ENCODE data around the gene PPHLN1. TPM values are rescaled to one million over a fixed set of nuclear protein-coding genes. Genes with fewer than 3 reads are reported as not detected.

The PPHLN1 gene
- total RNA-seq, 4 donors from 2014 or later: 32.7 to 52.3 (median 43.5) TPM

DNA sequence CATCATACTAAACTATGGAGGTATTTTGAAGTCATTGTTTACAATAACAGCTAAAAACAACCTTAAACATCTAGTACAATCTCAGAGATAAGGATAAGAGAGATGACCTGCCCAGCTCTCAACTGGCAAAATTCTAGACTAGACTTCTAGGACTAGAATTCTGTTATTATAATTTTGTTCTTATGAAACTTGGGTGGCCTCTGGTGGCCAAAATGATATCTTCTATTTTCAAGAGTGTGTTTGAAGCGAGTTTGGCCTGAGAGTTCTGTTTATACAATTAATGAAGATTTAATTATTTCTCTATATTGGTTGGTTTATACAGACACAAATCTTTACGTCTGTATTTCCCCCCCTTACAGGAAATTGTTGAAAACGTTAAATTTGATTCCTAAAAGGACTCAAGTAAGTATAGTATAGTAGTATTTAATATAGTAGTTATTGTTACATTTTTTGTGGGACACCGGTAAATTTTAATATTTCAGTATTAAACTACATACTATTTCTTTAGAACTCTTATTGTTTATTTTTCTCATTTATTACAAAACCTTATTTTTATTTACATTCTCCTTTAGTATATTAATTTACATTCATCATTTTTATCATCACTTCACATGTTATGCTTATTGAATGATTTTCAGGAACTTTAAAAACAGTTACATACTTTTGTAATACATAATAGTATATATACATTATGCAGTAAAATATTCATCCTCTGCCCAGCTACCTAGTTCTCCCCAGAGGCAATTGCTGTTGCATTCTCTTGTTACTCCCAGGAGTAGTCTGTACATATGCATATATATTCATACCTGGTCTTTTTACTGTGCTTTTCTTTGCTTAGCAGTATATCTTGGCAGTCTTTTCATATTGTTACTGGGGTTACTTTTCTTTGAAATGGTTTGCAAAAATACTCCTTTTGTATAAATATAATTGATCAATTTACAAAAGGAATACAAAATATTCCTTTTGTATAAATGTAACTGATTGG lies 6.6 kb downstream of the PPHLN1 start:
- Histone ChIP-seq H3K36me3 (peaks cover 0 to 19% of the 10 kb centered on the region in 2 donors), H3K4me3 (no peak overlapping the region), H3K27me3 (no peaks in the 10 kb centered on the region), H3K9me3 (no peaks in the 10 kb centered on the region), H3K4me1 (peaks cover 2 to 10% of the 10 kb centered on the region in 2 donors), H3K27ac (no peak overlapping the region)
- DNase-seq: no peak
- intact Hi-C loops (cut with DNase I; ENCODE audit: low total_unique reads) (loop anchor here (1.0 kb wide), 1 partner anchor 203 kb away; no protein-coding TSS in a partner anchor), in situ Hi-C loops (cut with MboI; ENCODE audit: low sequenced_read_pairs in 4 of 4) (loop anchor here in 2 of 4 donors (5.0 to 25.0 kb wide), 2 partner anchors 200 to 645 kb away; no protein-coding TSS in a partner anchor)
- peak; percentile 58 to 65 for ATAC-seq
- TF ChIP-seq, protein P1, sequence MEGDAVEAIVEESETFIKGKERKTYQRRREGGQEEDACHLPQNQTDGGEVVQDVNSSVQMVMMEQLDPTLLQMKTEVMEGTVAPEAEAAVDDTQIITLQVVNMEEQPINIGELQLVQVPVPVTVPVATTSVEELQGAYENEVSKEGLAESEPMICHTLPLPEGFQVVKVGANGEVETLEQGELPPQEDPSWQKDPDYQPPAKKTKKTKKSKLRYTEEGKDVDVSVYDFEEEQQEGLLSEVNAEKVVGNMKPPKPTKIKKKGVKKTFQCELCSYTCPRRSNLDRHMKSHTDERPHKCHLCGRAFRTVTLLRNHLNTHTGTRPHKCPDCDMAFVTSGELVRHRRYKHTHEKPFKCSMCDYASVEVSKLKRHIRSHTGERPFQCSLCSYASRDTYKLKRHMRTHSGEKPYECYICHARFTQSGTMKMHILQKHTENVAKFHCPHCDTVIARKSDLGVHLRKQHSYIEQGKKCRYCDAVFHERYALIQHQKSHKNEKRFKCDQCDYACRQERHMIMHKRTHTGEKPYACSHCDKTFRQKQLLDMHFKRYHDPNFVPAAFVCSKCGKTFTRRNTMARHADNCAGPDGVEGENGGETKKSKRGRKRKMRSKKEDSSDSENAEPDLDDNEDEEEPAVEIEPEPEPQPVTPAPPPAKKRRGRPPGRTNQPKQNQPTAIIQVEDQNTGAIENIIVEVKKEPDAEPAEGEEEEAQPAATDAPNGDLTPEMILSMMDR (IDR thresholded peaks at IDR 0.05 in 4 of 5, conservative IDR thresholded peaks at IDR 0.05 in 1 of 5): peak; percentile 55 to 71 (median 70)
- no peak for TF ChIP-seq POLR2A (IDR thresholded peaks at IDR 0.05)

DNA sequence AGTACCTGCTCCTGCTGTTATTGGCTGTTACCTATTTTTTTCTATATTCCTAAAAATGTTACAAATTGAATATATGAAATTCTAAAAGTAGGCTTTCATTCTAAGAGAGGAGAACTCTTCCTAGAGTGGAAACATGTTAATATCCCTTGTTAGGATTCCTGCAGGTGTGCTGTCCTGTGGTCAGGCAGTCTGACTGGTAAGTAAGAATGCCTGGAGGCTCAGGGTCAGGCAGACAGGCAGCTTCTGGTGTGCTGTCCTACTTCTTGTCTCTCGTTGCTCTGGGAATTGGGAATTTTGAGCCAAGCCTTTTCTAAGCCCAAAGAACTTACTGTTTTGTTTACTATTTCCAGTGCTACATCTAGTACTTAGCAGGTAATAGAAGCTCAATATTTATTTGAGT lies 10.3 kb downstream of the PPHLN1 start:
- no peaks in the 10 kb centered on the region for H3K27me3 ChIP-seq
- in situ Hi-C loops (cut with MboI; ENCODE audit: low sequenced_read_pairs in 4 of 4): loop anchor here in 1 of 4 donors (25.0 kb wide), 1 partner anchor 649 kb away; no protein-coding TSS in a partner anchor

DNA sequence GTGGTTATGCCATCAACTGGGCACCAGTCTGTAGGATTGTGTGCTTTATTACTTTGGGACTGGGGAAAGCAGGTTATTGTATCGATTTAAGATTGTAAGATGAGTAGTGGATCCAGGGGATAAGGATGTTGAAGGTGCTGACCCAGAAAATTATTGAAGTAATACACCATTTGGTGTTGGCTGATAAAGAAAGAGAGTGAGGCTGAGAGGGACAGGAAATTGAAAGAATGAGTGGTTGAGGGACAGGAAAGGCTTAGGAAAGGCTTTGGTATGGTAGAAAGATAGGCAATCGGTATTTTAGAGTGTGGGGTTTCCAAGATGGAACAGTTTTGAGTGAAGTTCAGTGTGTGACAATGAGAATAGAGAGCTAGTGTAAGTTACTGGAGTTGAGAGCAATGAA lies 12.3 kb downstream of the PPHLN1 start:
- Histone ChIP-seq H3K36me3 (peaks cover 0 to 22% of the 10 kb centered on the region in 2 donors), H3K4me1 (no peaks in the 10 kb centered on the region), H3K4me3 (no peak overlapping the region), H3K27me3 (no peaks in the 10 kb centered on the region), H3K27ac (no peak overlapping the region), H3K9me3 (no peaks in the 10 kb centered on the region)
- no peak for DNase-seq
- no peak for ATAC-seq
- TF ChIP-seq, protein P1 (IDR thresholded peaks at IDR 0.05 in 4 of 5, conservative IDR thresholded peaks at IDR 0.05 in 1 of 5): no peak
- no peak for TF ChIP-seq POLR2A (IDR thresholded peaks at IDR 0.05)
- in situ Hi-C loops (cut with MboI; ENCODE audit: low sequenced_read_pairs in 4 of 4): loop anchor here in 1 of 4 donors (25.0 kb wide), 1 partner anchor 651 kb away; no protein-coding TSS in a partner anchor
- intact Hi-C loops (cut with DNase I; ENCODE audit: low total_unique reads): no loop called here

More for the DNA sequence above, 10.3 kb downstream of the PPHLN1 start:
- intact Hi-C loops (cut with DNase I; ENCODE audit: low total_unique reads): no loop called here
- H3K9me3 ChIP-seq: no peaks in the 10 kb centered on the region
- ATAC-seq (no peak), DNase-seq (no peak)
- peaks cover 0 to 22% of the 10 kb centered on the region in 2 donors for H3K36me3 ChIP-seq
- H3K4me1 ChIP-seq: peaks cover 0 to 3% of the 10 kb centered on the region in 2 donors
- TF ChIP-seq, protein P1 (IDR thresholded peaks at IDR 0.05 in 4 of 5, conservative IDR thresholded peaks at IDR 0.05 in 1 of 5): no peak
- TF ChIP-seq POLR2A (IDR thresholded peaks at IDR 0.05): no peak
- no peak overlapping the region for H3K4me3 ChIP-seq
- H3K27ac ChIP-seq: no peak overlapping the region

DNA sequence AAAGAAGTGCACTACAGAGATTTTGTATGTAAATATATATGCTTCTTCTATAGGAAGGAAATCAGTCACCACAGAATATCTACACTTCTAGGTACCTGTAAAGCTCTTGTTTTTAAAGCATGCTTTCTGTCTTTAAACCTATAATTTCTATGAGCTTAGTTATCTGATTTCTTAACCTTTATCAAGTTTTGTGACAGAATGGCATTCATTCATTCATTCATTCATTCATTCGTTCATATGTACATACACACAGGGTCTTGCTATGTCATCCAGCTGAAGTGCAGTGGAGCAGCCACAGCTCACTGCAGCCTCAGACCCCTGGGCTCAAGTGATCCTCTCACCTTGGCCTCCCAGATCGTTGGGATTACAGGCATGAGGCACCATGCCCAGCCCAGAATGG lies 16.1 kb downstream of the PPHLN1 start:
- H3K27ac ChIP-seq: no peak overlapping the region
- ATAC-seq (no peak), DNase-seq (no peak)
- H3K36me3 ChIP-seq: peaks cover 0 to 9% of the 10 kb centered on the region in 2 donors
- no peak overlapping the region for H3K4me3 ChIP-seq
- TF ChIP-seq, protein P1 (IDR thresholded peaks at IDR 0.05 in 4 of 5, conservative IDR thresholded peaks at IDR 0.05 in 1 of 5): no peak
- no peak for TF ChIP-seq POLR2A (IDR thresholded peaks at IDR 0.05)
- no peaks in the 10 kb centered on the region for H3K9me3 ChIP-seq
- intact Hi-C loops (cut with DNase I; ENCODE audit: low total_unique reads) (no loop called here), in situ Hi-C loops (cut with MboI; ENCODE audit: low sequenced_read_pairs in 4 of 4) (loop anchor here in 1 of 4 donors (25.0 kb wide), 1 partner anchor 655 kb away; no protein-coding TSS in a partner anchor)
- peaks cover 0 to 9% of the 10 kb centered on the region in 2 donors for H3K4me1 ChIP-seq
- no peaks in the 10 kb centered on the region for H3K27me3 ChIP-seq

Measured in gastrocnemius medialis (tissue), 4 donors.